Pancreas (tissue), 10 donors: Measurements from ENCODE around the gene NLRP14. TPM values are rescaled to one million over a fixed set of nuclear protein-coding genes. Genes with fewer than 3 reads are reported as not detected.

Experiments used
- ATAC-seq, 4 donors: fragments of 200-7000 bp; cut with Tn5 transposase; one replicate each; pipeline versions ENCODE4 v1.8.0 to v1.9.1; 2020; ENCODE audit warnings: mild to moderate bottlenecking in 4 of 4, moderate library complexity in 4 of 4
- DNase-seq, 6 donors: peaks; one replicate each; pipeline ENCODE4 v3.0.0-alpha.2; 2020
- FAIRE-seq: peaks from 2 replicates; lab custom pipeline; 2012; peaks lifted over from hg19 to GRCh38; lab: Jason Lieb, UNC
- H3K27ac ChIP-seq, 4 donors: fragments of 200-600 bp; sonication (generic); 1 replicate in 3 of 4; 2 replicates in 1 of 4; pipeline versions ENCODE4 v1.5.0 to v1.8.0; 2020
- H3K27me3 ChIP-seq, 4 donors: fragments of 200-600 bp; one replicate each; pipeline ENCODE4 v1.8.0; 2021
- H3K36me3 ChIP-seq, 3 donors: fragments of 200-600 bp; sonication (generic) in 1 of 3; one replicate each; pipeline versions ENCODE4 v1.5.0 to v1.8.0; 2020 to 2021
- H3K4me1 ChIP-seq, 3 donors: fragments of 200-600 bp; one replicate each; pipeline ENCODE4 v1.8.0; 2021
- H3K4me3 ChIP-seq, 4 donors: fragments of 200-600 bp; sonication (generic) in 2 of 4; one replicate each; pipeline versions ENCODE4 v1.5.0 to v1.8.0; 2020 to 2021
- H3K9me3 ChIP-seq, 4 donors: fragments of 200-600 bp; one replicate each; pipeline ENCODE4 v1.8.0; 2021
- CTCF ChIP-seq, 4 donors: fragments of 200-600 bp; sonication (generic) in 3 of 4; IDR thresholded peaks; one replicate each; pipeline versions ENCODE4 v1.5.0 to v1.8.0; 2021; ENCODE audit warnings: antibody characterized with exemption in 4 of 4
- WGBS, 2 donors: extraction: QIAGEN DNeasy Blood & Tissue Kit; methylation state at CpG; one replicate each; pipeline ENCODE4 v1.1.7; 2013; 5-methylcytosine and 5-hydroxymethylcytosine counted together
- intact Hi-C, 3 donors: fragments of 100-400 bp; cut with DNase I; formaldehyde crosslinking; loops; one replicate each; pipeline versions ENCODE4 v1.11.1 to v1.14.2; 2022
- polyA plus RNA-seq, 2 donors: library from polyadenylated mRNA; stranded (reverse); fragments of 200-250 nt; gene quantifications; one replicate each; pipeline ENCODE4 v1.2.3, GENCODE V29; 2013
- total RNA-seq, 6 donors: library from RNA; stranded (reverse); fragmentation: NEBNext Ultra II Directional in 4 of 6; extraction: Animal tissue kit (Norgen Biotek cat#: 25700) in 4 of 6; gene quantifications; one replicate each; pipeline versions ENCODE4 v1.2.1 to v1.2.4, GENCODE V29; 2021 to 2023
- donor health status: healthy with polysubstance abuse.
- donor health status: DM: no; HTN: no; CAD: no; lungs with moderate emphysema.
- donor health status: DM: no; HTN: no; CAD: no.
- donor health status: control.
- donor health status: control.
- donor health status: Bipolar disorder and iron deficiency.
- donor health status: DM: yes; HTN: yes; CAD: no.
- donor health status: DM: no; HTN: no; CAD: no.
- donor health status: DM: no; HTN: no; CAD: no.
- donor health status: DM: yes; HTN: yes; CAD: no.

NLRP14 gene
- total and polyA plus RNA-seq, 8 donors = 0.06 to 0.09 (median 0.07) TPM; not detected in 3

- no peak for DNase-seq
- WGBS, 2 donors = 87 to 90% methylated on average over 3 of the region's 3 CpGs
- no peaks in the 10 kb centered on the region for H3K27me3 ChIP-seq
- peak; percentile 79 for FAIRE-seq
- no peak for TF ChIP-seq CTCF (IDR thresholded peaks at IDR 0.05)
- ATAC-seq = no peak
- no peaks in the 10 kb centered on the region for H3K9me3 ChIP-seq
- no peaks in the 10 kb centered on the region for H3K36me3 ChIP-seq
- no peaks in the 10 kb centered on the region for H3K4me1 ChIP-seq
- intact Hi-C loops = no loop called here
- H3K4me3 ChIP-seq = no peak overlapping the region
- no peak overlapping the region for H3K27ac ChIP-seq
Observed at GRCh38 chr11:7116370-7116769, 96.1 kb downstream of the NLRP14 start.

Other genes starting within 250 kb of the NLRP14 start
- gene OR2AG2, start 248.5 kb upstream of the NLRP14 start, total RNA-seq = under 1 TPM in 5 of 6 donors, not detected in 1; 0.08 to 0.17 (median 0.12) TPM
- not detected for gene OR2AG2, start 248.5 kb upstream of the NLRP14 start, polyA plus RNA-seq
- not detected for gene OR2AG1, start 237.5 kb upstream of the NLRP14 start, total RNA-seq
- gene OR2AG1, start 237.5 kb upstream of the NLRP14 start, polyA plus RNA-seq = not detected
- gene OR6A2, start 220.8 kb upstream of the NLRP14 start, total RNA-seq = under 1 TPM; 0.06 to 0.39 (median 0.16) TPM
- not detected for gene OR6A2, start 220.8 kb upstream of the NLRP14 start, polyA plus RNA-seq
- not detected for gene OR10A5, start 174.8 kb upstream of the NLRP14 start, total RNA-seq
- gene OR10A5, start 174.8 kb upstream of the NLRP14 start, polyA plus RNA-seq = not detected
- gene OR10A2, start 157.4 kb upstream of the NLRP14 start, total RNA-seq = not detected
- not detected for gene OR10A2, start 157.4 kb upstream of the NLRP14 start, polyA plus RNA-seq
- gene OR10A4, start 143.9 kb upstream of the NLRP14 start, total RNA-seq = not detected
- gene OR10A4, start 143.9 kb upstream of the NLRP14 start, polyA plus RNA-seq = not detected
- under 1 TPM in 4 of 6 donors, not detected in 2; 0.19 to 0.28 (median 0.20) TPM for gene OR2D2, start 128.0 kb upstream of the NLRP14 start, total RNA-seq
- not detected for gene OR2D2, start 128.0 kb upstream of the NLRP14 start, polyA plus RNA-seq
- not detected for gene OR2D3, start 99.5 kb upstream of the NLRP14 start, total RNA-seq
- gene OR2D3, start 99.5 kb upstream of the NLRP14 start, polyA plus RNA-seq = not detected
- 1 to 10 TPM; 1.7 to 4.5 (median 2.7) TPM for gene ZNF215, start 94.1 kb upstream of the NLRP14 start, total RNA-seq
- gene ZNF215, start 94.1 kb upstream of the NLRP14 start, polyA plus RNA-seq = 1 to 10 TPM; 1.6 TPM
- gene ZNF214, start 133 bp upstream of the NLRP14 start, total RNA-seq = 1 to 10 TPM in 5 of 6 donors, under 1 TPM in 1; 0.88 to 4.3 (median 1.8) TPM
- gene ZNF214, start 133 bp upstream of the NLRP14 start, polyA plus RNA-seq = 1 to 10 TPM in 1 of 2 donors, under 1 TPM in 1; 0.34 to 1.1 TPM
- not detected for gene RBMXL2, start 68.5 kb downstream of the NLRP14 start, total RNA-seq
- gene RBMXL2, start 68.5 kb downstream of the NLRP14 start, polyA plus RNA-seq = not detected
- 1 to 10 TPM in 5 of 6 donors, under 1 TPM in 1; 0.83 to 2.0 (median 1.1) TPM for gene SYT9, start 231.4 kb downstream of the NLRP14 start, total RNA-seq
- gene SYT9, start 231.4 kb downstream of the NLRP14 start, polyA plus RNA-seq = under 1 TPM; 0.38 to 0.52 TPM